B cell (primary cell): ENCODE data around the gene ZSCAN1. TPM values are rescaled to one million over a fixed set of nuclear protein-coding genes. Genes with fewer than 3 reads are reported as not detected.

Source experiments
- ATAC-seq: fragments of 200-7000 bp; cut with Tn5 transposase; one replicate; pipeline ENCODE4 v1.10.0; 2021; ENCODE audit warnings: low read depth, mild to moderate bottlenecking, moderate number of reproducible peaks, moderate library complexity
- CTCF ChIA-PET: fragments of 350-600 bp; sonication (Branson Sonifier 250); formaldehyde crosslinking; loops from one replicate; lab custom pipeline; 2021; ENCODE audit warnings: antibody characterized with exemption, inconsistent platforms; lab: Charles Lee
- POLR2A ChIA-PET: fragments of 350-600 bp; sonication (Branson Sonifier 250); formaldehyde crosslinking; loops from one replicate; lab custom pipeline; 2021; ENCODE audit warnings: antibody characterized with exemption; lab: Charles Lee
- DNase-seq: peaks from one replicate; pipeline ENCODE4 v3.0.0; 2013
- H2AFZ ChIP-seq: 2 replicates; pipeline ENCODE4 v1.6.1; 2012; ENCODE audit warnings: mild to moderate bottlenecking, low read depth, low read length; ENCODE audit not compliant: insufficient read depth, poor library complexity, severe bottlenecking
- H3K27ac ChIP-seq, 2 donors: 1 replicate in 1 of 2; 2 replicates in 1 of 2; pipeline ENCODE4 v1.5.1; 2012 to 2013; ENCODE audit warnings: low read length in 2 of 2, mild to moderate bottlenecking in 2 of 2, moderate library complexity in 1 of 2
- H3K27me3 ChIP-seq, 4 experiments: fragments of 200-600 bp in 1 of 4; sonication (generic) in 1 of 4; replicated peaks in 1 of 4; 1 replicate in 2 of 4; 2 replicates in 2 of 4; pipeline versions ENCODE4 v1.6.1 to v1.7.0; 2013 to 2016; ENCODE audit warnings: low read length in 3 of 4, mild to moderate bottlenecking in 2 of 4, mixed read lengths in 1 of 4, moderate library complexity in 1 of 4; ENCODE audit not compliant: insufficient read depth in 4 of 4, control insufficient read depth in 3 of 4; ENCODE audit errors: control extremely low read depth in 1 of 4
- H3K36me3 ChIP-seq, 2 experiments: replicated peaks in 1 of 2; 1 replicate in 1 of 2; 2 replicates in 1 of 2; pipeline versions ENCODE4 v1.6.1 to v1.7.1; 2013; ENCODE audit warnings: low read length in 1 of 2; ENCODE audit not compliant: insufficient read depth in 2 of 2, control insufficient read depth in 1 of 2; ENCODE audit errors: control extremely low read depth in 1 of 2, extremely low read depth in 1 of 2
- H3K4me1 ChIP-seq, 2 donors: fragments of 200-600 bp in 1 of 2; sonication (generic) in 1 of 2; 1 replicate in 1 of 2; 2 replicates in 1 of 2; pipeline versions ENCODE4 v1.5.1 to v1.6.1; 2013 to 2017; ENCODE audit warnings: low read length in 2 of 2; ENCODE audit not compliant: control insufficient read depth in 2 of 2, insufficient read depth in 2 of 2
- H3K4me2 ChIP-seq: replicated peaks from 2 replicates; pipeline ENCODE3; 2012; ENCODE audit warnings: mild to moderate bottlenecking, low read depth, low read length; ENCODE audit not compliant: poor library complexity, severe bottlenecking
- H3K4me3 ChIP-seq, 5 experiments: fragments of 200-600 bp in 1 of 5; sonication (generic) in 1 of 5; 1 replicate in 3 of 5; 2 replicates in 2 of 5; pipeline versions ENCODE4 v1.5.1 to v1.7.0; 2011 to 2016; ENCODE audit warnings: low read length in 4 of 5, mild to moderate bottlenecking in 4 of 5, low read depth in 2 of 5, control low read depth in 1 of 5, moderate library complexity in 1 of 5; ENCODE audit not compliant: insufficient read depth in 1 of 5; ENCODE audit errors: control extremely low read depth in 1 of 5, extremely low read depth in 1 of 5
- H3K79me2 ChIP-seq: fragments of 200-600 bp; sonication (generic); one replicate; pipeline ENCODE4 v1.6.0; 2016; ENCODE audit warnings: low read length; ENCODE audit not compliant: control insufficient read depth, insufficient read depth
- H3K9ac ChIP-seq: fragments of 200-600 bp; sonication (generic); 2 replicates; pipeline ENCODE4 v1.6.1; 2017; ENCODE audit warnings: mild to moderate bottlenecking, low read length, moderate library complexity
- H3K9me3 ChIP-seq, 3 donors: one replicate each; pipeline versions ENCODE4 v1.6.1 to v1.7.1; 2013; ENCODE audit warnings: low read length in 2 of 3; ENCODE audit not compliant: control insufficient read depth in 2 of 3, insufficient read depth in 1 of 3; ENCODE audit errors: control extremely low read depth in 1 of 3
- H4K20me1 ChIP-seq: 2 replicates; pipeline ENCODE4 v1.6.0; 2012; ENCODE audit warnings: mild to moderate bottlenecking, low read length; ENCODE audit not compliant: insufficient read depth, control insufficient read depth, poor library complexity, severe bottlenecking
- H3K27ac Mint-ChIP-seq: one replicate; pipeline ENCODE4 v1.8.0; 2021; ENCODE audit warnings: mixed read lengths
- H3K27me3 Mint-ChIP-seq: one replicate; pipeline ENCODE4 v1.8.0; 2021; ENCODE audit warnings: mixed read lengths
- H3K4me1 Mint-ChIP-seq: one replicate; pipeline ENCODE4 v1.8.0; 2021; ENCODE audit warnings: mixed read lengths
- H3K4me3 Mint-ChIP-seq: one replicate; pipeline ENCODE4 v1.8.0; 2021; ENCODE audit warnings: mixed read lengths
- H3K9me3 Mint-ChIP-seq: one replicate; pipeline ENCODE4 v1.8.0; 2022; ENCODE audit warnings: mixed read lengths; ENCODE audit not compliant: insufficient read depth
- CTCF ChIP-seq: fragments of 200-600 bp; IDR thresholded peaks from one replicate; pipeline ENCODE4 v1.8.0; 2022; ENCODE audit warnings: antibody characterized with exemption, mild to moderate bottlenecking
- EZH2 ChIP-seq: IDR thresholded peaks from 2 replicates; pipeline ENCODE4 v1.6.1; 2012; ENCODE audit warnings: borderline replicate concordance, low read depth, mild to moderate bottlenecking, moderate library complexity, low read length; ENCODE audit not compliant: insufficient read depth, poor library complexity, severe bottlenecking
- WGBS: methylation state at CpG from one replicate; pipeline ENCODE4 v1.1.5; 2013; ENCODE audit warnings: missing lambda C conversion rate; ENCODE audit not compliant: insufficient coverage; 5-methylcytosine and 5-hydroxymethylcytosine counted together
- intact Hi-C: fragments of 100-400 bp; cut with micrococcal nuclease; formaldehyde crosslinking; loops from one replicate; pipeline ENCODE4 v1.10.0; 2022
- polyA plus RNA-seq: library from polyadenylated mRNA; depleted of rRNA; stranded (reverse); fragments of >200 nt; gene quantifications from 2 replicates; pipeline ENCODE4 v1.2.3, GENCODE V29; 2012
- total RNA-seq, 2 donors: library from RNA; stranded (reverse); fragments of 120-200 nt in 1 of 2; gene quantifications; 1 replicate in 1 of 2; 2 replicates in 1 of 2; pipeline versions ENCODE4 v1.2.3 to v1.2.4, GENCODE V29; 2013 to 2022

The ZSCAN1 gene
- total and polyA plus RNA-seq, 2 donors (not counting 1 experiment from before 2014, with no cell fraction given), result 0.13 TPM; not detected in 1

GRCh38 chr19:58003174-58003828, 30.5 kb upstream of the ZSCAN1 start:
- H3K4me2 ChIP-seq, result peak overlapping the region; percentile 93

More at GRCh38 chr19:58003174-58003828, 30.5 kb upstream of the ZSCAN1 start:
- peaks cover 7 to 43% of the 10 kb centered on the region in 2 experiments for H3K36me3 ChIP-seq
- no peak for DNase-seq
- peak overlapping the region; percentile 93 for H3K9ac ChIP-seq
- H2AFZ ChIP-seq, result peak overlapping the region; percentile 99
- H3K27ac ChIP-seq, result peak overlapping the region; percentile 81 to 91
- peaks cover 1 to 55% (median 36%) of the 10 kb centered on the region in 3 donors for H3K9me3 ChIP-seq
- POLR2A ChIA-PET, result interaction anchor here (0.6 to 1.7 kb wide), 10 partner anchors 16 to 640 kb away, joined by 3 to 7 read pairs (median 3); partner anchors contain the start of genes TRAPPC2B, ZNF135, ZNF211 and ZNF417
- H3K4me1 Mint-ChIP-seq, result peaks cover 35% of the 10 kb centered on the region
- intact Hi-C loops, result loop anchor here (5.0 to 10.0 kb wide), 2 partner anchors 149 to 618 kb away; partner anchors contain the start of genes ZNF329 and ZNF548
- H3K4me3 Mint-ChIP-seq, result peak overlapping the region; percentile 91
- H3K27me3 ChIP-seq, result no peaks in the 10 kb centered on the region
- peaks cover 22 to 27% of the 10 kb centered on the region in 2 donors for H3K4me1 ChIP-seq
- CTCF ChIA-PET, result interaction anchor here (1.4 to 2.2 kb wide), 2 partner anchors 18 to 516 kb away, joined by 4 to 7 read pairs; partner anchors contain the start of gene ZBTB45
- ATAC-seq, result no peak
- WGBS, result 38% methylated on average over 28 of the region's 31 CpGs
- H3K4me3 ChIP-seq, result peak overlapping the region; percentile 77 to 98 (median 94)
- H3K79me2 ChIP-seq, result peaks cover 41% of the 10 kb centered on the region
- H3K9me3 Mint-ChIP-seq, result peaks cover 8% of the 10 kb centered on the region
- no peaks in the 10 kb centered on the region for H3K27me3 Mint-ChIP-seq
- no peaks in the 10 kb centered on the region for H4K20me1 ChIP-seq
- TF ChIP-seq EZH2 (no peak), CTCF (no peak)
- H3K27ac Mint-ChIP-seq, result peak overlapping the region; percentile 88
